Measurements from ENCODE around the gene COL4A5. TPM values are rescaled to one million over a fixed set of nuclear protein-coding genes. Genes with fewer than 3 reads are reported as not detected.
"Not testable (repeated sequence)": the region's sequence is repeated elsewhere in the genome, so short reads cannot be mapped to it uniquely, and the experiment has no call there.

Gene COL4A5
- total RNA-seq, 1 experiment from 2014 or later, result 6.3 TPM

DNA sequence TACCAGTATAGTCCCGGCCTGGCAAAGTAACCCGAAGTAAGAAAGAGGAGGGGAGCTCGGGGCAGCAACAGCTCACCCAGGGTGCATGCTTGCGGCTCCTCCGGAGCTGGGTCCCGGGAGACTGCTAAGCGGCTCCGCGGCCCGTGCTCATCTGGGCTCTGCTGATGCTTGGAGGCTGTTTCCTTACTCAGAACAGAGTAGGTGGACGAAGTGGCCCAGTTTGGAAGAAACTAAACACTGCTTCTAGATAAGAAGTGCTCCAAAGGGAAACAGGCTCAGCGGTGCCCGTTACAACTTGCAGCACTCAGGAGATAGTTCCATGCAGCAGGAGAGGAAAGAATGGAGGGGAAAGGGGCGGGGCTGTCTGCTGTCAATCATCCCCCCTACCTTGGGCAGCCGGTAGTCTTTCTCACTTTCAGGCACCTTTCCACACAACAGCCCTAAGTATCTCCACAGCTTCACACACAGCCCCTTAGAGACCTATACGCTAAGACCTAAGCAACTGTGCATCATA is 1.5 kb upstream of the COL4A5 start, which contains the start of gene COL4A6:
Gene COL4A6 (minus strand): TSS at position 313 of the 514 bp plus-strand sequence. CDS start 226 bp downstream, at position 87.
- no peaks in the 10 kb centered on the region for H3K9me3 ChIP-seq
- peak within 1 kb of the TSS; percentile 58 for H3K4me3 ChIP-seq
- H3K27me3 ChIP-seq, result no peaks in the 10 kb centered on the region
- no peaks in the 10 kb centered on the region for H3K36me3 ChIP-seq
- DNase-seq, result no peak

- Histone ChIP-seq H3K4me3 (peak overlapping the region; percentile 58), H3K9me3 (no peaks in the 10 kb centered on the region), H3K36me3 (no peaks in the 10 kb centered on the region), H3K27me3 (no peaks in the 10 kb centered on the region)
- peak; percentile 21 for DNase-seq
Observed at GRCh38 chrX:108439961-108440696, 491 bp downstream of the COL4A5 start.

GRCh38 chrX:108442901-108443464 is 3.3 kb downstream of the COL4A5 start:
- H3K9me3 ChIP-seq, result no peaks in the 10 kb centered on the region
- no peaks in the 10 kb centered on the region for H3K27me3 ChIP-seq
- no peak overlapping the region for H3K4me3 ChIP-seq
- no peaks in the 10 kb centered on the region for H3K36me3 ChIP-seq
- no peak for DNase-seq

- Histone ChIP-seq H3K36me3 (no peaks in the 10 kb centered on the region), H3K4me3 (no peak overlapping the region), H3K27me3 (no peaks in the 10 kb centered on the region), H3K9me3 (no peaks in the 10 kb centered on the region)
- no peak for DNase-seq
Observed at GRCh38 chrX:108447303-108447702, 7.7 kb downstream of the COL4A5 start.

GRCh38 chrX:108453841-108454240 is 14.2 kb downstream of the COL4A5 start:
- Histone ChIP-seq H3K36me3 (no peaks in the 10 kb centered on the region), H3K9me3 (no peaks in the 10 kb centered on the region), H3K4me3 (no peak overlapping the region), H3K27me3 (no peaks in the 10 kb centered on the region)
- DNase-seq, result no peak

- no peaks in the 10 kb centered on the region for H3K9me3 ChIP-seq
- H3K36me3 ChIP-seq, result no peaks in the 10 kb centered on the region
- H3K27me3 ChIP-seq, result no peaks in the 10 kb centered on the region
- DNase-seq, result no peak
- H3K4me3 ChIP-seq, result peak overlapping the region; percentile 15
Observed at GRCh38 chrX:108456971-108457477, 17.4 kb downstream of the COL4A5 start.

DNA sequence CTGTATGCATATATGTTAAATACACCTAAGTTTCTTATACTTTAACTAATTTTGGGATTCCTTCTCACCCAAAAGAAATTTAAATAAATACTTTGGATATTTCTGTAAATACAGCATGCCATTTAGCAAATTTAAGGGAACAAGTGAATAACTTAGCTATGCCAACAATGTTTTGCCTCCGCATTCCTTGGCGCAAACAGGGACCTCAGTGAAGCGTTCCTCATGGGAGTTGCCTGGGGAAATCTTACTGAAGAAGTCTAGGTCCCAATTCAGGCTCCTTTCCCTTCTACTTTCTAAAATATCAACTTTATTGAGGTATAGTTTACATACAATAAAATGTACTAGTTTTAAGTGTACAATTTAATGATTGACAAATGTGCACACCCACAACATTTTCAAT is 25.0 kb downstream of the COL4A5 start:
- no peaks in the 10 kb centered on the region for H3K9me3 ChIP-seq
- H3K27me3 ChIP-seq, result no peaks in the 10 kb centered on the region
- no peaks in the 10 kb centered on the region for H3K36me3 ChIP-seq
- DNase-seq, result peak; percentile 10
- no peak overlapping the region for H3K4me3 ChIP-seq

- Histone ChIP-seq H3K36me3 (no peaks in the 10 kb centered on the region), H3K4me3 (no peak overlapping the region), H3K9me3 (no peaks in the 10 kb centered on the region), H3K27me3 (no peaks in the 10 kb centered on the region)
- no peak for DNase-seq
Observed at GRCh38 chrX:108468486-108468885, 28.8 kb downstream of the COL4A5 start.

DNA sequence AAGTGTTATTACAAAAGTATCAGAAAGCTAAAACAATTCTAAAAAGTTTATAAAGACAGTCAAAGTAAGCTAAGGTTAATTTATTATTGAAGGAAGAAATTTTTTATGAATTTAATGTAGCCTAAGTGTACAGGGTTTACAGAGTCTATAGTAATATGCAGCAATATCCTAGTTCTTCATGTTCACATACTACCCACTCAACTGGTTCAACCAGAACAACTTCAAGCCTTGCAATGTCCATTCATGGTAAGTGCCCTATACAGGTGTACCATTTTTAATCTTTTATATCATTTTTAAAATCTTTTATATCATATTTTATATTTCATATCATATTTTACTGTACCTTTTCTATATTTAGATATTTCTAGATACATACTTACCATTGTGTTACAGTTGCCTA is 34.3 kb downstream of the COL4A5 start:
- no peaks in the 10 kb centered on the region for H3K9me3 ChIP-seq
- H3K4me3 ChIP-seq, result no peak overlapping the region

DNA sequence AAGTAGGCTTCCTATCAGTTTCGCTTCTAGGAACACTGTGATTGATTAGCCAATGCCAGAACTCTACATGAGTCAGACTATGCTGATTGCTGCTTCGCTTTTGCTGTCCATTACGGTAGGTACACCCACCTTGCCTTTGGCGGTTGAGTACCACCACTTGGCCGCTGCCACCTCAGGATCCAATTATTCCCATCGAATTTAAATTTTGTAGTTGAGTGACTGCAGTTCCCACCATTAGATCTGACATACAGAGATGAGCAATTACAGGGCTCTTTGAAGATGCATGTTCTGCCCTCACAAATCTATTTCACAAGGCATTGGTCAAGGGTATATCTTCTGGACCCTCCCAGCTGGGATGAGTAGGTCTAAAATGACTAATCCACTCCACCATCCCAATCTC is 41.9 kb downstream of the COL4A5 start:
- not testable (repeated sequence) for H3K9me3 ChIP-seq, H3K27me3 ChIP-seq, DNase-seq, H3K4me3 ChIP-seq, H3K36me3 ChIP-seq

More for the DNA sequence above, 34.3 kb downstream of the COL4A5 start:
- no peak for DNase-seq
- Histone ChIP-seq H3K36me3 (no peaks in the 10 kb centered on the region), H3K27me3 (no peaks in the 10 kb centered on the region)

GRCh38 chrX:108484251-108484650 is 44.6 kb downstream of the COL4A5 start:
- no peak for DNase-seq
- no peaks in the 10 kb centered on the region for H3K27me3 ChIP-seq
- no peaks in the 10 kb centered on the region for H3K9me3 ChIP-seq
- no peaks in the 10 kb centered on the region for H3K36me3 ChIP-seq
- no peak overlapping the region for H3K4me3 ChIP-seq

DNA sequence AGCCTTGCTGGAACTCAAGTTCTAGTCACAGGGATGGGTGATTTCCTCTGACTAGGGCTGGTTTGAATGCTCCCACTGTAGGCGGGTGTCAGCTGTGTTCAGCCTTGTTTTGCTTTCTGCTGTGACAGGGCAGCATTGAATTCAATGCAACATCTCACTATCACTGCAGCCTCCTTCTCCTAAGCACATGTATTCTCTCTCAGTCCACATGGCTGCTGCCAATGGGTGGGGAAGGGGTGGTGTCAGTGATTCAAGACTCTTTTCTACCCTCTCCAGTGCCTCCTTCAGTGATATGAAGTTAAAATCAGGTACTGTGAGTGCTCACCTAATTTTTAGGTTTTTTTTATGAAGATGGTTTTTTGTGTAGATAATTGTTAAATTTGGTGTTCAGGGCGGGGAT is 46.3 kb downstream of the COL4A5 start:
- no peaks in the 10 kb centered on the region for H3K9me3 ChIP-seq
- no peaks in the 10 kb centered on the region for H3K36me3 ChIP-seq
- H3K27me3 ChIP-seq, result no peaks in the 10 kb centered on the region
- no peak overlapping the region for H3K4me3 ChIP-seq
- DNase-seq, result no peak

- H3K27me3 ChIP-seq, result no peaks in the 10 kb centered on the region
- DNase-seq, result no peak
- H3K4me3 ChIP-seq, result no peak overlapping the region
- no peaks in the 10 kb centered on the region for H3K9me3 ChIP-seq
- H3K36me3 ChIP-seq, result no peaks in the 10 kb centered on the region
Observed at GRCh38 chrX:108494406-108495090, 54.9 kb downstream of the COL4A5 start.

GRCh38 chrX:108511721-108512120 is 72.1 kb downstream of the COL4A5 start:
- Histone ChIP-seq H3K4me3 (no peak overlapping the region), H3K27me3 (no peaks in the 10 kb centered on the region), H3K36me3 (no peaks in the 10 kb centered on the region), H3K9me3 (no peaks in the 10 kb centered on the region)
- DNase-seq, result no peak

DNA sequence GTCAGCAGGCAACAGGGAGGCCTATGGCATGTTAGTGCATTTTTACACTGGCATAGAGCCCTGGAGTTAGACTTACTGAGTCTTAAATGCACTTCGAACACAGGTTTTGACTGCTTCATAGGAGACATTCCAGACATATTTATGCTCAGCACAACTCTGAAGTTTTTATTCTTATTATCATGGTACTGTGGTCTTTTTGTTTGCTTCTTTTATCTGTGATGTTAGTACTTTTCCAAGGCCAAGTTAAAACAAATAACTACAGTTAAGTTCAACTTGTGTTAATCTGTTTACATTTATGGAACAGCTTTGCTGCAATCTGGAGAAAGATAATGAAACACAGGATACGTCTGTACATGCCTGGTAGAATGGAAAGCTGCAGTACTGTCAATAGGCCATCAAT is 76.5 kb downstream of the COL4A5 start:
- Histone ChIP-seq H3K27me3 (no peaks in the 10 kb centered on the region), H3K4me3 (no peak overlapping the region), H3K36me3 (no peaks in the 10 kb centered on the region), H3K9me3 (no peaks in the 10 kb centered on the region)
- DNase-seq, result no peak

DNA sequence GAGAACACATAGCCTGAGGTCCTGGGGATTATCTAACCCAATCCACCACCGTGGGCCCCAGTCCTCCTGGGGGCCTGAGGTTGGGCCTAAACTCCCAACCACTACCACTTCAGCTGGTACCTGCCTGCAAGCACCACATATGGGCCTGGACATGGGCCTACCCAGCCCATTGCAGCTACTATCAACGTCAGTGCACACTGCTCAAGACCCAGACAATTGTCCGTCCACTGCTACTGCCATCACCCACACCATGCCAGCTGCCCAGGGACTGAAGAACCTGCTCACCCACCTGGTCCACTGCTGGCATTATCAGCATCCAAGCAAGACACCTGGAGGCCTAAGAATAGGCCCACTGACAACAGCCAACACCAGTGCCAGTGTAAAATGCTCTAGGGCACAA is 88.1 kb downstream of the COL4A5 start:
- no peak overlapping the region for H3K4me3 ChIP-seq
- H3K27me3 ChIP-seq, result no peaks in the 10 kb centered on the region
- H3K36me3 ChIP-seq, result no peaks in the 10 kb centered on the region
- no peaks in the 10 kb centered on the region for H3K9me3 ChIP-seq
- no peak for DNase-seq

- Histone ChIP-seq H3K27me3 (no peaks in the 10 kb centered on the region), H3K9me3 (no peaks in the 10 kb centered on the region), H3K4me3 (no peak overlapping the region), H3K36me3 (no peaks in the 10 kb centered on the region)
- DNase-seq, result no peak
Observed at GRCh38 chrX:108537005-108537404, 97.4 kb downstream of the COL4A5 start.

Data from MG63 (cell line).